NB4 (cell line): ENCODE data around the gene PSMD9.

Experiments
- DNase-seq: peaks from one replicate; pipeline ENCODE4 v3.0.0; 2010; ENCODE audit warnings: low read depth
- H3K4me3 ChIP-seq: one replicate; pipeline ENCODE4 v1.5.1; 2011; ENCODE audit warnings: mild to moderate bottlenecking, low read depth, low read length, moderate library complexity
- MAX ChIP-seq: IDR thresholded peaks from 2 replicates; pipeline ENCODE4 v1.6.1; 2011; ENCODE audit warnings: low read depth, low read length
- MYC ChIP-seq: IDR thresholded peaks from 2 replicates; pipeline ENCODE4 v1.6.1; 2011; ENCODE audit warnings: low read depth, low read length
- POLR2A ChIP-seq: IDR thresholded peaks from 2 replicates; pipeline ENCODE4 v1.6.1; 2011; ENCODE audit warnings: mild to moderate bottlenecking; ENCODE audit not compliant: insufficient read length; ENCODE audit errors: extremely low read depth
- TF ChIP-seq, protein P1 (sequence below): IDR thresholded peaks from one replicate; pipeline ENCODE4 v1.5.1; 2012; ENCODE audit warnings: low read depth, low read length

The PSMD9 gene

DNA sequence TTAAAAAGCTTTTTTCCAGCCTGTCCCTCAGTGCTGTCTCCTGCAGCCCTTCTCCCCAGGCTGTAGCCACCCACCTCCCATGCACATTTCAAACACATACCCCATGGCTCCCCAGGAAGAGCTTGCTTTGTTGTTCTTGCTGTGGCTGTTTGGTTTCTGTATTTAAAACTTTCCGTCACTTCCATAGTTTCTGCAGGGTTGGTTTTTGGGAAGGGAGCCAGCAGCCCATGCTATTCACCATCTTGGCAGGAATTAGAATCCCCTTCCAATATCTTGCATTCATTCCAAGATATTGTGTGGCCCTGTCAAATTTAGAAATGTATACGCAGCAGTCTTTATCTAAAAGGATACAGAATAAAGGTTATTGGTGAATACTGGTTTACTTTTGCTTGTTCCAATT lies 59.4 kb downstream of the PSMD9 start:
- no peak for DNase-seq
- H3K4me3 ChIP-seq = no peak overlapping the region
- TF ChIP-seq, protein P1, sequence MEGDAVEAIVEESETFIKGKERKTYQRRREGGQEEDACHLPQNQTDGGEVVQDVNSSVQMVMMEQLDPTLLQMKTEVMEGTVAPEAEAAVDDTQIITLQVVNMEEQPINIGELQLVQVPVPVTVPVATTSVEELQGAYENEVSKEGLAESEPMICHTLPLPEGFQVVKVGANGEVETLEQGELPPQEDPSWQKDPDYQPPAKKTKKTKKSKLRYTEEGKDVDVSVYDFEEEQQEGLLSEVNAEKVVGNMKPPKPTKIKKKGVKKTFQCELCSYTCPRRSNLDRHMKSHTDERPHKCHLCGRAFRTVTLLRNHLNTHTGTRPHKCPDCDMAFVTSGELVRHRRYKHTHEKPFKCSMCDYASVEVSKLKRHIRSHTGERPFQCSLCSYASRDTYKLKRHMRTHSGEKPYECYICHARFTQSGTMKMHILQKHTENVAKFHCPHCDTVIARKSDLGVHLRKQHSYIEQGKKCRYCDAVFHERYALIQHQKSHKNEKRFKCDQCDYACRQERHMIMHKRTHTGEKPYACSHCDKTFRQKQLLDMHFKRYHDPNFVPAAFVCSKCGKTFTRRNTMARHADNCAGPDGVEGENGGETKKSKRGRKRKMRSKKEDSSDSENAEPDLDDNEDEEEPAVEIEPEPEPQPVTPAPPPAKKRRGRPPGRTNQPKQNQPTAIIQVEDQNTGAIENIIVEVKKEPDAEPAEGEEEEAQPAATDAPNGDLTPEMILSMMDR = no peak
- TF ChIP-seq MYC = no peak
- no peak for TF ChIP-seq POLR2A
- TF ChIP-seq MAX = no peak

DNA sequence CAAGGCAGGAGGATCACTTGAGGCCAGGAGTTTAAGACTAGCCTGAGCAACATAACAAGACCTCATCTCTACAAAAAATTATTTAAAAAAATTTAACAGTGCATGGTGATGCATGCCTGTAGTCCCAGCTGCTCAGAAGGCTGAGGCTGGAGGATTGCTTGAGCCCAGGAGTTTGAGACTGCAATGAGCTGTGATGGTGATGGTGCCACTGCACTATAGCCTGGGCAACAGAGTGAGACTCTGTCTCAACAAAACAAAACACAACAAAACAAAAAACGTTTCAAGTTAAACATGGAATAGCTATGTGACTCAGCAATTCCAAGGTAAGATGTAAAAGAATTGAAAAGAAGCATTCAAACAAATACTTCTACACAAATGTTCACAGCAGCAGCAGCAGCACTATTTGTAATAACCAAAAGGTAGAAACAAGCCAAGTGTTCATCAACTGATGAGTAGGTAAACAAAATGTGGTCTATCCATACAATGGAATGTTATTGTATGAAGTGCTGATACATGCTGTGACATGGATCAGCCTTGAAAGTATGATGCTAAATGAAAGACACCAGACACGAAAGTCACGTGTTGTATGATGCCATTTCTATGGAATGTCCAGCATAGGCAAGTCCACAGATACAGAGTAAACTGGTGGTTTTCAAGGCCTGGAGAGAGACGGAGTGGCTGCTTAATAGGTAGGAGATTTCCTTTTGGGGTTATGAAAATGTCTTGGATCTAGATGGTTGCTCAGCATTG lies 61.2 kb downstream of the PSMD9 start:
- no peak for TF ChIP-seq MAX
- TF ChIP-seq, protein P1 = no peak
- DNase-seq = no peak
- no peak overlapping the region for H3K4me3 ChIP-seq

- DNase-seq = no peak
- no peak overlapping the region for H3K4me3 ChIP-seq
- TF ChIP-seq MAX = no peak
- TF ChIP-seq, protein P1 = no peak
- TF ChIP-seq MYC = no peak
- TF ChIP-seq POLR2A = no peak
Observed at GRCh38 chr12:121953117-121953692, 64.6 kb downstream of the PSMD9 start.

DNA sequence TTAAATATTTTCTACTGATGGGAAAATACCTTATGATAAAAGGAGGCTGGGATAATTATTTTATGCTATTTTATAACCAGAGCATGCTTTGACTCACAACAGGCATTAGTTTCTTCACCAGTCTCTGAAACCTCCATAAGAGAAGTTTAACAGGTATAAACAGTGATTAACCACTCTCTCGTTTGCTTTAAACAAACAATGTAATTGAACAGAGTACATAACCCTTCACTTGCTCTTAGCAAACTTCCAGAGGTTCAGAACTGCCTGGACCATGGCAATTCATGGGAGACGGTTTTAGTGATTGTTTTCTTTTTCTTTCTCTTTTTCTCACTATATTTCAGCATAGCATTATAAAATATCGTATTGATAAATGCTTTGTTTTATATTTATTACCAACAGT lies 65.1 kb downstream of the PSMD9 start:
- TF ChIP-seq, protein P1 = no peak
- TF ChIP-seq MYC = no peak
- TF ChIP-seq POLR2A = no peak
- no peak for TF ChIP-seq MAX
- H3K4me3 ChIP-seq = no peak overlapping the region
- no peak for DNase-seq

DNA sequence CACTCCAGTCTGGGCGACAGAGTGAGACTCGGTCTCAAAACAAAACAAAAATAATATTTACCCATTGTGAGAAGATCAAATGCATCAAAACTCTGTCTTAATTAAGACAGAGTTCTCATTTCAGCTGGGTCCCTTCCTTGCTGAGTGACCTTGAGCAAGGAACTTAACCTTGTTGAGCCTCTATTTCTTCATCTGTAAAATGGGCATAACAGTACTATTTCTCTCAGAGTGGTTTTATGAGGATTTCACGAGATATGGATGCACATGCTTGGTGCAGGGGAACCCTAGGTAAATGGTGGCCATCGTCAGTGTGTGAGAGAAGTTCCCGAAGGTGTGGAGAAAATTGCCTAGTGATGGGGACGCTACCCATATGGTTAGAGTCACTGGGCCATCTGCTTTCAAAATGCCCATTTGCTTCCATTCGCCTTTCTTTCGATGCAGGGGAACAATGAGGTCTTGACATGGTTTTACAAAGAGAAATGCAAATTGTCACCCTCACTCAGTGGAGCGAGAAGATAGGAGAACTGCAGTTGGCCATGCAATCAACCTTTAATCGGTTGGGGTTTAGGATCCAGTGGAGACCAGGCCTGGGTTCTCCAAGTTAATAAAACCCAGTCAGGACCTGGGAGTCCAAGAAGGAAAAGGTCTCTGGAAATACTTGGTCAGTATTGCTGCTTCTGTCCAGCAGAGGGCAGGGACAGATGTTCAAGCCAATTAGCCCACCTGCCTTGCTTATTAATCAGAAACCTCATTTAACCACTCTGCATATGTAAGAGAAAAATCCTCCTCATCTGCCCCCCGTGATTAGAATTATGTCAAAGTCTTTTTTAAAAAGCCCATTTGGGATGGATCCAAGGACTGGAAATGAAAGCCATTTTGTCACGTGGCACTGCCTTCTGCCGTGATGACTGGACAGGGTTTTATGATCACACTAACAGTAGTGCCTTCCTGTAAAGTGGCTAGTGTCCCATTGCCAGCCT lies 67.0 kb downstream of the PSMD9 start:
- TF ChIP-seq, protein P1 = peak; percentile 47
- TF ChIP-seq MYC (no peak), POLR2A (no peak), MAX (no peak)
- peak; percentile 28 for DNase-seq

More for the DNA sequence above, 67.0 kb downstream of the PSMD9 start:
- no peak overlapping the region for H3K4me3 ChIP-seq
